Measurements from ENCODE around the gene RPS6KA5.

RPS6KA5 gene

DNA sequence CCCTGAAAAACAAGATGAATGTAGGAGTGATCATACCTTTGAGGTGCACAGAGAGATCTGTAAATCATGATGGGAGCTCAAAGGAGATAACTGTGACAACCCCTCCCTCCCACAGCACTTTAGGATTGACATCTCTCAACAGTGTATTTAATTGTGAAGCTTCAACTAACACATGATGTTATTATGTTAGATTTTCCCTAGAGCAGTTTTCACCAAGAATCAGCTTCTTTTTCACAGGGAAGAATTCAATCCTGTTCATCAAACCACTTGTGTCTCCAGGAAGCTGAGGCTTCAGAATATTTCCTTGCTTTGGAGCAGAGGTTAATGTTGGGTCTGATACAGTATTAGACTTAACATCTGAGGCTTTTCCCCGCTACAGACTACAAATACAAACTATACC is 11.8 kb downstream of the RPS6KA5 start:
- H3K4me1 ChIP-seq (ENCODE audit: low read length): no peaks in the 10 kb centered on the region
- no peak for DNase-seq
- no peak overlapping the region for H2AFZ ChIP-seq (ENCODE audit: low read length)
- TF ChIP-seq EZH2phosphoT487 (IDR thresholded peaks at IDR 0.05; ENCODE audit: low read length) (no peak), EZH2 (optimal IDR thresholded peaks at IDR 0.05; ENCODE audit: low read depth, low read length) (no peak)
- TF ChIP-seq, protein P1, sequence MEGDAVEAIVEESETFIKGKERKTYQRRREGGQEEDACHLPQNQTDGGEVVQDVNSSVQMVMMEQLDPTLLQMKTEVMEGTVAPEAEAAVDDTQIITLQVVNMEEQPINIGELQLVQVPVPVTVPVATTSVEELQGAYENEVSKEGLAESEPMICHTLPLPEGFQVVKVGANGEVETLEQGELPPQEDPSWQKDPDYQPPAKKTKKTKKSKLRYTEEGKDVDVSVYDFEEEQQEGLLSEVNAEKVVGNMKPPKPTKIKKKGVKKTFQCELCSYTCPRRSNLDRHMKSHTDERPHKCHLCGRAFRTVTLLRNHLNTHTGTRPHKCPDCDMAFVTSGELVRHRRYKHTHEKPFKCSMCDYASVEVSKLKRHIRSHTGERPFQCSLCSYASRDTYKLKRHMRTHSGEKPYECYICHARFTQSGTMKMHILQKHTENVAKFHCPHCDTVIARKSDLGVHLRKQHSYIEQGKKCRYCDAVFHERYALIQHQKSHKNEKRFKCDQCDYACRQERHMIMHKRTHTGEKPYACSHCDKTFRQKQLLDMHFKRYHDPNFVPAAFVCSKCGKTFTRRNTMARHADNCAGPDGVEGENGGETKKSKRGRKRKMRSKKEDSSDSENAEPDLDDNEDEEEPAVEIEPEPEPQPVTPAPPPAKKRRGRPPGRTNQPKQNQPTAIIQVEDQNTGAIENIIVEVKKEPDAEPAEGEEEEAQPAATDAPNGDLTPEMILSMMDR (IDR thresholded peaks at IDR 0.05; ENCODE audit: low read length): no peak
- no peaks in the 10 kb centered on the region for H3K27me3 ChIP-seq (replicated peaks; ENCODE audit: insufficient read depth, low read length)
- H3K4me2 ChIP-seq (ENCODE audit: low read depth, low read length): no peak overlapping the region
- H3K9me2 ChIP-seq (replicated peaks; ENCODE audit: insufficient read depth, low read length): no peaks in the 10 kb centered on the region
- no peaks in the 10 kb centered on the region for H3K36me3 ChIP-seq (replicated peaks; ENCODE audit: insufficient read depth, low read length)
- H3K9ac ChIP-seq (ENCODE audit: low read length): no peak overlapping the region
- H3K27ac ChIP-seq (ENCODE audit: low read length): no peak overlapping the region
- no peaks in the 10 kb centered on the region for H3F3A ChIP-seq (ENCODE audit: insufficient read depth, low read length)
- H4K20me1 ChIP-seq (ENCODE audit: insufficient read depth, low read length): no peaks in the 10 kb centered on the region
- H3K79me2 ChIP-seq (ENCODE audit: low read length): no peaks in the 10 kb centered on the region; the same call in 1 of the 2 replicates
- no peak overlapping the region for H3K4me3 ChIP-seq (ENCODE audit: low read length)
- H3K9me3 ChIP-seq (replicated peaks; ENCODE audit: insufficient read depth, low read length): no peaks in the 10 kb centered on the region

DNA sequence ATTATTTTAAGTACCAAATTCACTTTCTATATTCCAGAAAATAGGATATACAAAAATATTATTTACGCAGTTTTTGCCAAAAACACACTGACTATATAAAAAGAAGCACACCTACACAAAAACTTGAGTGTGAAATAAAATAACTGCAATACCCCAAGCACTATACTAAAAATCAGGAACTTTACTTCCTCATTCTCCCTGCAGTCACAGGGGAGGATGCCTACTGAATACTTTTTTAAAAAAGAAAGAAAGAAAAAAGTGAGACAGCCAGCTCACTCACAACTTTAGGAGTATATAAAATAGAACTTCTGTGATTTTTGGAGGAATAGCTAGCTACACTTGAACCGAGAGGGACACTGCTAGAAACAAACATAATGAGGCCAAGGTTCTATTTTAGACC is 12.2 kb downstream of the RPS6KA5 start:
- Histone ChIP-seq H3K9me2 (replicated peaks; ENCODE audit: insufficient read depth, low read length) (no peaks in the 10 kb centered on the region), H3K9me3 (replicated peaks; ENCODE audit: insufficient read depth, low read length) (no peaks in the 10 kb centered on the region), H2AFZ (ENCODE audit: low read length) (no peak overlapping the region), H3F3A (ENCODE audit: insufficient read depth, low read length) (no peaks in the 10 kb centered on the region), H4K20me1 (ENCODE audit: insufficient read depth, low read length) (no peaks in the 10 kb centered on the region), H3K36me3 (replicated peaks; ENCODE audit: insufficient read depth, low read length) (no peaks in the 10 kb centered on the region), H3K27ac (ENCODE audit: low read length) (no peak overlapping the region), H3K4me3 (ENCODE audit: low read length) (no peak overlapping the region), H3K4me2 (ENCODE audit: low read depth, low read length) (no peak overlapping the region), H3K4me1 (ENCODE audit: low read length) (no peaks in the 10 kb centered on the region), H3K79me2 (ENCODE audit: low read length) (no peaks in the 10 kb centered on the region; the same call in 1 of the 2 replicates), H3K9ac (ENCODE audit: low read length) (no peak overlapping the region), H3K27me3 (replicated peaks; ENCODE audit: insufficient read depth, low read length) (no peaks in the 10 kb centered on the region)
- no peak for TF ChIP-seq EZH2 (optimal IDR thresholded peaks at IDR 0.05; ENCODE audit: low read depth, low read length)
- TF ChIP-seq EZH2phosphoT487 (IDR thresholded peaks at IDR 0.05; ENCODE audit: low read length): no peak
- TF ChIP-seq, protein P1 (IDR thresholded peaks at IDR 0.05; ENCODE audit: low read length): no peak
- DNase-seq: no peak

GRCh38 chr14:91047174-91047753 is 13.2 kb downstream of the RPS6KA5 start:
- no peak overlapping the region for H3K9ac ChIP-seq (ENCODE audit: low read length)
- H3K36me3 ChIP-seq (replicated peaks; ENCODE audit: insufficient read depth, low read length): no peaks in the 10 kb centered on the region
- no peak overlapping the region for H3K4me3 ChIP-seq (ENCODE audit: low read length)
- H3K4me1 ChIP-seq (ENCODE audit: low read length): no peaks in the 10 kb centered on the region
- no peaks in the 10 kb centered on the region for H3K9me3 ChIP-seq (replicated peaks; ENCODE audit: insufficient read depth, low read length)
- H3K4me2 ChIP-seq (ENCODE audit: low read depth, low read length): no peak overlapping the region
- H3K79me2 ChIP-seq (ENCODE audit: low read length): no peaks in the 10 kb centered on the region
- no peaks in the 10 kb centered on the region for H3F3A ChIP-seq (ENCODE audit: insufficient read depth, low read length)
- no peak for TF ChIP-seq EZH2phosphoT487 (IDR thresholded peaks at IDR 0.05; ENCODE audit: low read length)
- no peak for TF ChIP-seq EZH2 (optimal IDR thresholded peaks at IDR 0.05; ENCODE audit: low read depth, low read length)
- TF ChIP-seq, protein P1 (IDR thresholded peaks at IDR 0.05; ENCODE audit: low read length): no peak
- H3K27ac ChIP-seq (ENCODE audit: low read length): no peak overlapping the region
- H4K20me1 ChIP-seq (ENCODE audit: insufficient read depth, low read length): no peaks in the 10 kb centered on the region
- no peaks in the 10 kb centered on the region for H3K27me3 ChIP-seq (replicated peaks; ENCODE audit: insufficient read depth, low read length)
- no peaks in the 10 kb centered on the region for H3K9me2 ChIP-seq (replicated peaks; ENCODE audit: insufficient read depth, low read length)
- DNase-seq: no peak
- no peak overlapping the region for H2AFZ ChIP-seq (ENCODE audit: low read length)
